ENCODE data around the gene FATE1.

DNA sequence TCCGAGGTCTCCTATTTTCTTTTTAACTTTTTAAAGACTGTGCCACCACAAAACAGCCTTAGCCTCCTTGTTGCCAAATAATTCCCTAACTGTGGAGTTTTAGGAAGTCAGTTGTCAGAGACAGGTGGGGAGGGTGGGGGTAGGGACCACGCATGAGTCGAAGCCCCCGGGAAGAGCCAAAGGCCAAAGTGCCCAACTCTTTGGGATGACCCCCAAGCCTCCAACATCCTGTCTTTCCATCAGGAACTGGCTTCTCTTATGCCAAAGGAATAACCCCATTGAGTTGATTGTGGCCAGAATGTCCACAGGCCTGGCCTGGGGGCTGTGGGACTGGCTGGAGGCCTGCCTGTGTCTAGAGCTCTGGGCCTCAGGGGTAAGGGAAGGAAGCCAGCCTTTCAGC is 14.8 kb upstream of the FATE1 start:
- TF ChIP-seq, protein P1, sequence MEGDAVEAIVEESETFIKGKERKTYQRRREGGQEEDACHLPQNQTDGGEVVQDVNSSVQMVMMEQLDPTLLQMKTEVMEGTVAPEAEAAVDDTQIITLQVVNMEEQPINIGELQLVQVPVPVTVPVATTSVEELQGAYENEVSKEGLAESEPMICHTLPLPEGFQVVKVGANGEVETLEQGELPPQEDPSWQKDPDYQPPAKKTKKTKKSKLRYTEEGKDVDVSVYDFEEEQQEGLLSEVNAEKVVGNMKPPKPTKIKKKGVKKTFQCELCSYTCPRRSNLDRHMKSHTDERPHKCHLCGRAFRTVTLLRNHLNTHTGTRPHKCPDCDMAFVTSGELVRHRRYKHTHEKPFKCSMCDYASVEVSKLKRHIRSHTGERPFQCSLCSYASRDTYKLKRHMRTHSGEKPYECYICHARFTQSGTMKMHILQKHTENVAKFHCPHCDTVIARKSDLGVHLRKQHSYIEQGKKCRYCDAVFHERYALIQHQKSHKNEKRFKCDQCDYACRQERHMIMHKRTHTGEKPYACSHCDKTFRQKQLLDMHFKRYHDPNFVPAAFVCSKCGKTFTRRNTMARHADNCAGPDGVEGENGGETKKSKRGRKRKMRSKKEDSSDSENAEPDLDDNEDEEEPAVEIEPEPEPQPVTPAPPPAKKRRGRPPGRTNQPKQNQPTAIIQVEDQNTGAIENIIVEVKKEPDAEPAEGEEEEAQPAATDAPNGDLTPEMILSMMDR (IDR thresholded peaks at IDR 0.05 in 8 of 11, conservative IDR thresholded peaks at IDR 0.05 in 3 of 11), result no peak
- TF ChIP-seq POLR2A (IDR thresholded peaks at IDR 0.05) (no peak), POLR2AphosphoS5 (IDR thresholded peaks at IDR 0.05) (no peak)

All from spleen (tissue), 7 donors.